HEK293 (cell line): ENCODE data around the gene ZNF85.

Experiments used
- CTCF ChIA-PET: fragments of 350-600 bp; formaldehyde crosslinking; extraction: SDS; loops from one replicate; lab custom pipeline; 2021; ENCODE audit warnings: antibody characterized with exemption; lab: Yijun Ruan, JAX
- POLR2A ChIA-PET: fragments of 300-600 bp; formaldehyde crosslinking; extraction: SDS; loops from one replicate; lab custom pipeline; 2020; ENCODE audit warnings: antibody characterized with exemption, inconsistent platforms; lab: Yijun Ruan, JAX
- H3K27ac ChIP-seq: fragments of 200-500 bp; sonication (Bioruptor generic); 2 replicates; pipeline ENCODE4 v1.5.1; 2014; ENCODE audit warnings: low read depth, low read length, control low read depth, inconsistent platforms; ENCODE audit errors: extremely low read depth
- H3K36me3 ChIP-seq, 2 experiments: fragments of 200-500 bp in 1 of 2; sonication (Bioruptor generic) in 1 of 2; 1 replicate in 1 of 2; 2 replicates in 1 of 2; pipeline ENCODE4 v1.5.1; 2014 to 2017; ENCODE audit warnings: inconsistent platforms in 2 of 2, low read length in 2 of 2; ENCODE audit not compliant: control insufficient read depth in 2 of 2, insufficient read depth in 1 of 2
- H3K4me1 ChIP-seq: fragments of 200-500 bp; sonication (Bioruptor generic); 2 replicates; pipeline ENCODE4 v1.5.1; 2014; ENCODE audit warnings: mild to moderate bottlenecking, low read length, inconsistent platforms; ENCODE audit not compliant: control insufficient read depth, insufficient read depth
- H3K4me3 ChIP-seq: 2 replicates; pipeline ENCODE4 v1.5.1; 2011; ENCODE audit warnings: low read depth, mild to moderate bottlenecking, control low read depth, low read length, moderate library complexity
- H3K9me3 ChIP-seq: fragments of 200-500 bp; sonication (Bioruptor generic); 2 replicates; pipeline ENCODE4 v1.5.1; 2014; ENCODE audit warnings: low read depth, low read length, inconsistent platforms; ENCODE audit not compliant: control insufficient read depth, insufficient read depth
- GLIS2 ChIP-seq: fragments of 450-650 bp; formaldehyde crosslinking; IDR thresholded peaks from 2 replicates; pipeline ENCODE4 v1.5.1; 2016; ENCODE audit warnings: missing biosample characterization, missing genetic modification characterization
- SP2 ChIP-seq: fragments of 450-650 bp; formaldehyde crosslinking; IDR thresholded peaks from 2 replicates; pipeline ENCODE4 v1.5.1; 2016; ENCODE audit warnings: missing biosample characterization, missing genetic modification characterization
- SP3 ChIP-seq: fragments of 450-650 bp; formaldehyde crosslinking; IDR thresholded peaks from 2 replicates; pipeline ENCODE4 v1.5.1; 2016; ENCODE audit warnings: missing biosample characterization, missing genetic modification characterization
- SP7 ChIP-seq: fragments of 450-650 bp; formaldehyde crosslinking; IDR thresholded peaks from 2 replicates; pipeline ENCODE4 v1.5.1; 2016; ENCODE audit warnings: missing biosample characterization, missing genetic modification characterization
- TCF7L2 ChIP-seq: IDR thresholded peaks from 2 replicates; pipeline ENCODE4 v1.6.1; 2011; ENCODE audit warnings: low read depth, mild to moderate bottlenecking, inconsistent platforms, low read length, moderate library complexity, borderline replicate concordance
- YY1 ChIP-seq: fragments of 450-650 bp; formaldehyde crosslinking; IDR thresholded peaks from 2 replicates; pipeline ENCODE4 v1.5.1; 2018; ENCODE audit warnings: missing biosample characterization, missing genetic modification characterization
- ZBTB17 ChIP-seq: fragments of 450-650 bp; formaldehyde crosslinking; IDR thresholded peaks from 2 replicates; pipeline ENCODE4 v1.5.1; 2016; ENCODE audit warnings: missing biosample characterization, missing genetic modification characterization
- ZBTB26 ChIP-seq: fragments of 450-650 bp; formaldehyde crosslinking; optimal IDR thresholded peaks from 2 replicates; pipeline ENCODE3; 2016; ENCODE audit warnings: missing biosample characterization, mild to moderate bottlenecking, missing genetic modification characterization
- ZBTB48 ChIP-seq: fragments of 450-650 bp; formaldehyde crosslinking; IDR thresholded peaks from 2 replicates; pipeline ENCODE4 v1.5.1; 2016; ENCODE audit warnings: missing biosample characterization, missing genetic modification characterization
- ZBTB6 ChIP-seq: fragments of 450-650 bp; formaldehyde crosslinking; IDR thresholded peaks from 2 replicates; pipeline ENCODE4 v1.5.1; 2017; ENCODE audit warnings: missing biosample characterization, missing genetic modification characterization
- ZBTB8A ChIP-seq: fragments of 450-650 bp; formaldehyde crosslinking; IDR thresholded peaks from 2 replicates; pipeline ENCODE4 v1.5.1; 2016; ENCODE audit warnings: missing biosample characterization, missing genetic modification characterization
- ZNF10 ChIP-seq: fragments of 450-650 bp; formaldehyde crosslinking; IDR thresholded peaks from 2 replicates; pipeline ENCODE4 v1.5.1; 2017; ENCODE audit warnings: missing biosample characterization, missing genetic modification characterization
- ZNF175 ChIP-seq: fragments of 450-650 bp; formaldehyde crosslinking; IDR thresholded peaks from 2 replicates; pipeline ENCODE4 v1.5.1; 2016; ENCODE audit warnings: missing biosample characterization, missing genetic modification characterization
- ZNF221 ChIP-seq: fragments of 450-650 bp; formaldehyde crosslinking; IDR thresholded peaks from 2 replicates; pipeline ENCODE4 v1.5.1; 2017; ENCODE audit warnings: missing biosample characterization, missing genetic modification characterization, borderline replicate concordance
- ZNF266 ChIP-seq: fragments of 450-650 bp; formaldehyde crosslinking; IDR thresholded peaks from 2 replicates; pipeline ENCODE4 v1.5.1; 2016; ENCODE audit warnings: missing biosample characterization, missing genetic modification characterization, low read depth
- ZNF335 ChIP-seq: fragments of 450-650 bp; formaldehyde crosslinking; conservative IDR thresholded peaks from 2 replicates; pipeline ENCODE4 v1.5.1; 2016; ENCODE audit warnings: missing biosample characterization, missing genetic modification characterization
- ZNF341 ChIP-seq: fragments of 450-650 bp; formaldehyde crosslinking; IDR thresholded peaks from 2 replicates; pipeline ENCODE4; 2016; ENCODE audit warnings: low read depth, missing biosample characterization, missing genetic modification characterization
- ZNF350 ChIP-seq: fragments of 450-650 bp; formaldehyde crosslinking; IDR thresholded peaks from 2 replicates; pipeline ENCODE4 v1.5.0; 2017; ENCODE audit warnings: missing biosample characterization, mild to moderate bottlenecking, missing genetic modification characterization
- ZNF366 ChIP-seq: fragments of 450-650 bp; formaldehyde crosslinking; conservative IDR thresholded peaks from 2 replicates; pipeline ENCODE4 v1.5.1; 2016; ENCODE audit warnings: missing biosample characterization, missing genetic modification characterization
- ZNF416 ChIP-seq: fragments of 450-650 bp; formaldehyde crosslinking; IDR thresholded peaks from 2 replicates; pipeline ENCODE4 v1.5.1; 2016; ENCODE audit warnings: missing biosample characterization, missing genetic modification characterization
- ZNF518A ChIP-seq: fragments of 450-650 bp; formaldehyde crosslinking; conservative IDR thresholded peaks from 2 replicates; pipeline ENCODE4 v1.5.1; 2016; ENCODE audit warnings: low read depth, missing biosample characterization, missing genetic modification characterization
- ZNF776 ChIP-seq: fragments of 450-650 bp; formaldehyde crosslinking; IDR thresholded peaks from 2 replicates; pipeline ENCODE4 v1.5.0; 2017; ENCODE audit warnings: missing biosample characterization, missing genetic modification characterization, borderline replicate concordance
- TF ChIP-seq, protein P1 (sequence below): fragments of 450-650 bp; formaldehyde crosslinking; IDR thresholded peaks from 2 replicates; pipeline ENCODE4 v1.5.1; 2016; ENCODE audit warnings: missing biosample characterization, missing genetic modification characterization

Gene ZNF85

DNA sequence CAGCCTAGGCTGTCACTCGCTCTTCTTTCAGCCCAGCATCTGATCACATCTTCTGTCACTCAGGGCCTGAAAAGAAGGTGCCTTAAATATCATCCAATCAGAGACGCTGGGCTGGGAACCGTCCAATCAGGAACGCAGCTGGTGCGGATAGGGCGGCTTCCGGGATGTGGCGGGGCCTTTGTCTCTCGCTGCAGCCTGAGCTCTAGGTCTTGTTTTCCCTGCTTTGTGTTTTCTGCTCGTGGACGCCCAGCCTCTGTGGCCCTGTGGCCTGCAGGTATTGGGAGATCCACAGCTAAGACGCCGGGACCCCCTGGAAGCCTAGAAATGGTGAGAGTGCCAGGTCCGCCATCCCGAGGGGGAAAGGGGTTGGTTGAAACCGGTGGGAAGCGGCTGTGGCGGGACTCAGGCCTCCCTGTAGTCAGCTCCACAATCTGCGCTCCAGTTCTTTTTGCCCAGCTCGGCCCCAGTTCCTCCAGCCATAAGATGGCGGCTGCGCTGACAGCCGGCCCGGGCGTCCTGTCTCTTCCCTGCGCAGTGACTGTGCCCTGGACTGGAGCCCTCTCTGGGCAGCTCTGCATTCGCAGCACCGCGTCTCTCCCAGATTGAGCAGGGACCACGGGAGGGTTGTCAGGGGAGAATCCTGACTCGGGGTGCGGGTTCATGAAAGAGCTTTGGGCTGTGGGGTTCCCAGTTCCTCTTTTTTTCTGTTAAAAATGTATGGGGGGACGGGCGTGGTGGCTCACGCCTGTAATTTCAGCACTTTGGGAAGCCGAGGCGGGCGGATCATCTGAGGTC is at the start of gene ZNF85:
Gene ZNF85 (plus strand): TSS at position 175 of the 795 bp plus-strand sequence. CDS start 150 bp downstream, at position 325.
- CTCF ChIA-PET = no interaction called here
- H3K4me3 ChIP-seq = peak within 1 kb of the TSS; percentile 53
- H3K4me1 ChIP-seq = no peaks in the 10 kb centered on the region
- no peak for TF ChIP-seq ZNF175 (tag by site-specific recombination)
- TF ChIP-seq ZBTB17 (tag by site-specific recombination) = peak; percentile 65; the same call in 1 of the 2 replicates
- TF ChIP-seq GLIS2 = no peak
- TF ChIP-seq YY1 (tag by site-specific recombination) = peak; percentile 59; the same call in 1 of the 2 replicates
- peak; percentile 83 for TF ChIP-seq ZNF350 (tag by site-specific recombination)
- TF ChIP-seq, protein P1, sequence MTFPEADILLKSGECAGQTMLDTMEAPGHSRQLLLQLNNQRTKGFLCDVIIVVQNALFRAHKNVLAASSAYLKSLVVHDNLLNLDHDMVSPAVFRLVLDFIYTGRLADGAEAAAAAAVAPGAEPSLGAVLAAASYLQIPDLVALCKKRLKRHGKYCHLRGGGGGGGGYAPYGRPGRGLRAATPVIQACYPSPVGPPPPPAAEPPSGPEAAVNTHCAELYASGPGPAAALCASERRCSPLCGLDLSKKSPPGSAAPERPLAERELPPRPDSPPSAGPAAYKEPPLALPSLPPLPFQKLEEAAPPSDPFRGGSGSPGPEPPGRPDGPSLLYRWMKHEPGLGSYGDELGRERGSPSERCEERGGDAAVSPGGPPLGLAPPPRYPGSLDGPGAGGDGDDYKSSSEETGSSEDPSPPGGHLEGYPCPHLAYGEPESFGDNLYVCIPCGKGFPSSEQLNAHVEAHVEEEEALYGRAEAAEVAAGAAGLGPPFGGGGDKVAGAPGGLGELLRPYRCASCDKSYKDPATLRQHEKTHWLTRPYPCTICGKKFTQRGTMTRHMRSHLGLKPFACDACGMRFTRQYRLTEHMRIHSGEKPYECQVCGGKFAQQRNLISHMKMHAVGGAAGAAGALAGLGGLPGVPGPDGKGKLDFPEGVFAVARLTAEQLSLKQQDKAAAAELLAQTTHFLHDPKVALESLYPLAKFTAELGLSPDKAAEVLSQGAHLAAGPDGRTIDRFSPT (tag by site-specific recombination) = no peak
- TF ChIP-seq TCF7L2 = no peak
- TF ChIP-seq ZNF341 (tag by site-specific recombination) = peak; percentile 34; the same call in 1 of the 2 replicates
- no peak for TF ChIP-seq ZNF416 (tag by site-specific recombination)
- no peak for TF ChIP-seq ZNF776
- TF ChIP-seq ZBTB48 (tag by site-specific recombination) = peak; percentile 55; the same call in 1 of the 2 replicates
- TF ChIP-seq SP2 (tag by site-specific recombination) = peak; percentile 88
- peak; percentile 82 for TF ChIP-seq ZNF335 (tag by site-specific recombination)
- peak; percentile 66; the same call in 1 of the 2 replicates for TF ChIP-seq ZNF10 (tag by site-specific recombination)
- 0 out of 2 replicates have a peak, but pooled peaks have one; percentile 39 for TF ChIP-seq SP7
- no peak for TF ChIP-seq ZNF221 (tag by site-specific recombination)
- TF ChIP-seq SP3 = no peak
- peak; percentile 22 for TF ChIP-seq ZBTB26
- peak; percentile 62 for TF ChIP-seq ZNF518A (tag by site-specific recombination)
- peak; percentile 81; the same call in 1 of the 2 replicates for TF ChIP-seq ZBTB6 (tag by site-specific recombination)
- 0 out of 2 replicates have a peak, but pooled peaks have one; percentile 27 for TF ChIP-seq ZBTB8A
- TF ChIP-seq ZNF266 = no peak
- TF ChIP-seq ZNF366 (tag by site-specific recombination) = peak; percentile 31; the same call in 1 of the 2 replicates
- H3K27ac ChIP-seq = peak within 1 kb of the TSS; percentile 78
- H3K36me3 ChIP-seq = peaks cover 0 to 3% of the 10 kb centered on the region in 2 experiments; a peak in 1 of 3 replicates
- POLR2A ChIA-PET = interaction anchor here (0.6 to 2.3 kb wide), 12 partner anchors 8 to 928 kb away, joined by 3 to 19 read pairs (median 6); partner anchors contain the start of genes ZNF430, ZNF431, ZNF66 and ZNF714
- H3K9me3 ChIP-seq = no peaks in the 10 kb centered on the region
